GM12878 (cell line): ENCODE results near the gene ABL2. TPM values are rescaled to one million over a fixed set of nuclear protein-coding genes. Genes with fewer than 3 reads are reported as not detected.

ENCODE experiments used
- ATAC-seq: fragments of 200-7000 bp; cut with Tn5 transposase; 3 replicates; pipeline ENCODE4 v1.9.1; 2020; ENCODE audit warnings: mild to moderate bottlenecking, moderate library complexity
- BruUV-seq: library from RNA; stranded (reverse); fragments of 400-500 nt; replicated peaks from 2 replicates; lab custom pipeline; 2021; lab: Mats Ljungman, UMichigan
- CTCF ChIA-PET: fragments of 300-600 bp; sonication (Branson Sonifier 250); formaldehyde crosslinking; extraction: SDS; loops from one replicate; lab custom pipeline; 2021; ENCODE audit warnings: inconsistent platforms; lab: Yijun Ruan, JAX
- POLR2A ChIA-PET: fragments of 350-600 bp; formaldehyde crosslinking; extraction: SDS; loops from one replicate; lab custom pipeline; 2021; ENCODE audit warnings: inconsistent platforms; lab: Charles Lee
- RAD21 ChIA-PET: fragments of 300-600 bp; sonication (Branson Sonifier 250); formaldehyde crosslinking; loops from one replicate; lab custom pipeline; 2023; ENCODE audit warnings: antibody characterized with exemption; ENCODE audit not compliant: unreplicated experiment; lab: Charles Lee
- SMC1A ChIA-PET: fragments of 300-600 bp; sonication (Branson Sonifier 250); formaldehyde crosslinking; loops from one replicate; lab custom pipeline; 2023; ENCODE audit not compliant: unreplicated experiment, uncharacterized antibody; lab: Charles Lee
- DNase-seq: peaks from one replicate; pipeline ENCODE4 v3.0.0-alpha.2; 2011; ENCODE audit warnings: low read depth, low spot score
- FAIRE-seq: peaks from 3 replicates; lab custom pipeline; 2011; peaks lifted over from hg19 to GRCh38; lab: Jason Lieb, UNC
- H2AFZ ChIP-seq: 2 replicates; pipeline ENCODE4 v1.6.0; 2011; ENCODE audit warnings: low read depth, low read length, control low read depth; ENCODE audit not compliant: control insufficient read depth
- H3K27ac ChIP-seq: 2 replicates; pipeline ENCODE4 v1.5.1; 2011; ENCODE audit warnings: control low read depth; ENCODE audit not compliant: control insufficient read depth, insufficient read depth
- H3K27me3 ChIP-seq, 2 experiments: replicated peaks in 1 of 2; 2 replicates each; pipeline versions ENCODE4 v1.6.0 to v1.6.1; 2011; ENCODE audit warnings: low read length in 1 of 2; ENCODE audit not compliant: control insufficient read depth in 2 of 2, insufficient read depth in 2 of 2
- H3K36me3 ChIP-seq, 2 experiments: 2 replicates each; pipeline ENCODE4 v1.5.1; 2011; ENCODE audit warnings: low read length in 1 of 2; ENCODE audit not compliant: control insufficient read depth in 2 of 2, insufficient read depth in 2 of 2
- H3K4me1 ChIP-seq: 2 replicates; pipeline ENCODE4 v1.6.1; 2011; ENCODE audit warnings: mild to moderate bottlenecking, low read length, moderate library complexity, mixed read lengths; ENCODE audit not compliant: control insufficient read depth, insufficient read depth
- H3K4me2 ChIP-seq: 2 replicates; pipeline ENCODE4 v1.6.0; 2011; ENCODE audit warnings: control low read depth; ENCODE audit not compliant: control insufficient read depth, insufficient read depth
- H3K4me3 ChIP-seq: fragments of 200-600 bp; sonication (generic); 2 replicates; pipeline ENCODE4 v1.5.1; 2016
- H3K79me2 ChIP-seq: 2 replicates; pipeline ENCODE4 v1.6.0; 2011; ENCODE audit warnings: low read length; ENCODE audit not compliant: control insufficient read depth, insufficient read depth
- H3K9ac ChIP-seq: 2 replicates; pipeline ENCODE4 v1.8.0; 2011; ENCODE audit warnings: low read length, control low read depth, mixed read lengths; ENCODE audit not compliant: control insufficient read depth, insufficient read depth
- H3K9me3 ChIP-seq: replicated peaks from 3 replicates; pipeline ENCODE4 v1.5.1; 2011; ENCODE audit warnings: mild to moderate bottlenecking, low read length; ENCODE audit not compliant: control insufficient read depth, insufficient read depth
- H4K20me1 ChIP-seq: 2 replicates; pipeline ENCODE4 v1.6.0; 2011; ENCODE audit not compliant: control insufficient read depth, insufficient read depth
- DPF2 ChIP-seq: fragments of 450-650 bp; IDR thresholded peaks from 2 replicates; pipeline ENCODE4 v1.6.1; 2017; ENCODE audit warnings: mild to moderate bottlenecking
- MLLT1 ChIP-seq: fragments of 450-650 bp; IDR thresholded peaks from 2 replicates; pipeline ENCODE4 v1.6.1; 2016; ENCODE audit warnings: mild to moderate bottlenecking
- NFYA ChIP-seq: IDR thresholded peaks from 2 replicates; pipeline ENCODE4 v1.6.1; 2011; ENCODE audit warnings: low read depth, mild to moderate bottlenecking, low read length, improper control_type of control experiment, borderline replicate concordance
- NR2C2 ChIP-seq: IDR thresholded peaks from 2 replicates; pipeline ENCODE4 v1.6.1; 2011; ENCODE audit warnings: borderline replicate concordance, low read depth; ENCODE audit not compliant: control insufficient read depth, insufficient read length
- NRF1 ChIP-seq: conservative IDR thresholded peaks from 2 replicates; pipeline ENCODE4 v1.6.1; 2011; ENCODE audit warnings: mild to moderate bottlenecking, low read depth, low read length, improper control_type of control experiment
- REST ChIP-seq: IDR thresholded peaks from 2 replicates; pipeline ENCODE4 v1.6.1; 2012; ENCODE audit warnings: mild to moderate bottlenecking, low read depth, low read length
- YY1 ChIP-seq: IDR thresholded peaks from 2 replicates; pipeline ENCODE4 v1.6.1; 2011; ENCODE audit warnings: low read depth, mild to moderate bottlenecking, low read length
- WGBS: methylation state at CpG from one replicate; pipeline ENCODE4 v1.1.6; 2016; ENCODE audit warnings: low lambda C conversion rate; ENCODE audit not compliant: insufficient replicate concordance, insufficient coverage; ENCODE audit errors: missing lambda C conversion rate; 5-methylcytosine and 5-hydroxymethylcytosine counted together
- in situ Hi-C: fragments of 300-500 bp; cut with MboI; formaldehyde crosslinking; loops from 9 replicates; pipeline ENCODE4 v1.14.3; 2018; ENCODE audit warnings: mixed read lengths
- intact Hi-C: fragments of 100-400 bp; cut with micrococcal nuclease; formaldehyde crosslinking; loops from one replicate; pipeline ENCODE4 v1.14.2; 2022; ENCODE audit not compliant: unreplicated experiment
- polyA plus RNA-seq, 11 experiments: library from polyadenylated mRNA; depleted of rRNA in 4 of 11; unstranded in 6 of 11; stranded (reverse) in 5 of 11; fragments of >200 nt; fragmentation: Nextera tagmentation in 4 of 11; fragmentation: Illumina TruSeq in 1 of 11; extraction: Ambion mirVana in 4 of 11; extraction: Trizol in 1 of 11; gene quantifications; 1 replicate in 1 of 11; 2 replicates in 10 of 11; pipeline versions ENCODE4 v1.2.1 to v1.2.3, GENCODE V29; 2011 to 2016; ENCODE audit warnings: inconsistent platforms in 2 of 11, missing spikeins in 2 of 11, low read depth in 1 of 11
- total RNA-seq, 4 experiments: library from RNA; depleted of rRNA in 3 of 4; stranded (reverse); fragments of >200 nt in 3 of 4; fragmentation: Illumina TruSeq in 1 of 4; extraction: Trizol in 1 of 4; gene quantifications; 2 replicates each; pipeline versions ENCODE4 v1.2.1 to v1.2.3, GENCODE V29; 2013 to 2021

ABL2 gene
- total and polyA plus RNA-seq, 10 of the 15 experiments (the other 5 are each of a cell fraction or from before 2014, with no cell fraction given), result 0.57 to 9.4 (median 3.6) TPM

GRCh38 chr1:179087665-179088064, 141.8 kb downstream of the ABL2 start:
- H3K79me2 ChIP-seq, result peaks cover 37% of the 10 kb centered on the region
- in situ Hi-C loops, result loop anchor here (25.0 kb wide), 1 partner anchor 725 kb away; no protein-coding TSS in a partner anchor
- H3K4me3 ChIP-seq, result no peak overlapping the region
- no peak overlapping the region for H3K9ac ChIP-seq
- ATAC-seq (no peak), DNase-seq (no peak), FAIRE-seq (no peak)
- ChIA-PET CTCF (interaction anchor here (0.9 to 2.3 kb wide), 5 partner anchors 18 to 555 kb away, joined by 3 to 13 read pairs (median 6); partner anchors contain the start of gene SOAT1), POLR2A (no interaction called here), SMC1A (interaction anchor here (0.6 to 1.3 kb wide), 5 partner anchors 33 to 281 kb away, joined by 3 to 6 read pairs (median 3); no protein-coding TSS in a partner anchor), RAD21 (interaction anchor here (0.6 to 2.5 kb wide), 6 partner anchors 10 to 269 kb away, joined by 3 to 8 read pairs (median 3); partner anchors contain the start of gene SOAT1)
- intact Hi-C loops, result no loop called here
- peaks cover 13 to 25% of the 10 kb centered on the region in 2 experiments for H3K36me3 ChIP-seq
- H3K27ac ChIP-seq, result no peak overlapping the region
- no peaks in the 10 kb centered on the region for H4K20me1 ChIP-seq
- H3K4me2 ChIP-seq, result peak overlapping the region; percentile 25; the same call in 1 of the 2 replicates
- TF ChIP-seq REST (no peak), NFYA (no peak), YY1 (no peak), MLLT1 (no peak), DPF2 (no peak), NRF1 (no peak), NR2C2 (no peak)
- peaks cover 25% of the 10 kb centered on the region for H3K4me1 ChIP-seq
- no peak overlapping the region for H2AFZ ChIP-seq
- no peaks in the 10 kb centered on the region for H3K9me3 ChIP-seq
- no peaks in the 10 kb centered on the region for H3K27me3 ChIP-seq
- no TSS peak for BruUV-seq
- over 99% methylated on average over 11 of the region's 11 CpGs for WGBS
